Pulmonary artery endothelial cell (primary cell): Measurements from ENCODE around the gene VPS35. TPM values are rescaled to one million over a fixed set of nuclear protein-coding genes. Genes with fewer than 3 reads are reported as not detected.
"Not testable (repeated sequence)": the region's sequence is repeated elsewhere in the genome, so short reads cannot be mapped to it uniquely, and the experiment has no call there.

ENCODE experiments used
- DNase-seq: peaks from one replicate; pipeline ENCODE4 v3.0.0-alpha.2; 2011; ENCODE audit warnings: low read depth, low spot score
- total RNA-seq: library from RNA; depleted of rRNA; stranded (reverse); fragments of >200 nt; gene quantifications from 2 replicates; pipeline ENCODE4 v1.2.3, GENCODE V29; 2014

The VPS35 gene
- total RNA-seq, 1 donor from 2014 or later, result 72.3 TPM

- DNase-seq, result no peak
Measured at GRCh38 chr16:46713634-46714033, 24.7 kb upstream of the VPS35 start.

- DNase-seq, result no peak
Measured at GRCh38 chr16:46712911-46713310, 23.9 kb upstream of the VPS35 start.

- DNase-seq, result no peak
Measured at GRCh38 chr16:46711106-46712058, 22.4 kb upstream of the VPS35 start.

DNA sequence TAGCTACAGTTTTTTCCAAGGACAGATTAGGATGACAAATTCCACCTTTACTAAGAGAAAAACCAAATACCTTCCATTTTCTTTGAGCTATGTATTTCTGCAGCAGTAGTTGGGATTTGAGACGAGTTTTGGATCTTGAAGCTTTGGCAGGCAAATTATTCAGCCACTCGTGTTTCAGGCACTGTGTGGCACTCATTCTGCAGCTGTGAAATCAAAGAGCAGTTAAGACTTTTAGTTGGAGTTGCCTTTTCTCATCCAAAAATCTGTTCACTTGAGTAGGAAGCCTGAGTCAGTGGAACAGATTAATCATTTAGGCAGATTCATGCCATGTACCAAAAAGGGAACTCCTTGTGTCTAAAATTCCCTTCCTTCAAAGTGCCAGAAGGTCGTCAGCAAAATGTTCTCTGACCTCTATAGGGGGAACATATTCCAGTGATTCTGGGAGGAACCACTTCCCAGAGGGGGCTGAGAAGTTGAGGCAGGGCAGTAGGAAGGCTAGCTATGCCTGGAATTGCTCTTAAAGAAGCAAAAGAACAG, 20.6 kb upstream of the VPS35 start:
- DNase-seq, result no peak

- DNase-seq, result no peak
Measured at GRCh38 chr16:46706642-46707041, 17.7 kb upstream of the VPS35 start.

DNA sequence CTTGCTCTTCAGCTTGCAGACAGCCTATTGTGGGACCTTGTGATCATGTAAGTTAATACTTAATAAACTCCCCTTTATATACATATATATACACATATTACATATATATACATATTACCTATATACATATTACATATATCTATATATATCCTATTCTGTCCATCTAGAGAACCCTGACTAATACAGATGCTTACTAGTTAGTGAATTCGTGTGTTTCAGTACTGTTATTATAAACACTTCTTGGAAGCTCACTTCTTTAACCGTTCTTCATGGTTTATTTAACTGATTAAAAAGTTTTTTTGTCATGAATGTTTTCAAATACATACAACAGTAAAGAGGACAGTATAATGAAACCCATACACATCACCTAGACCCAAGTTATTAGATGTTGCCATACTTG, 13.1 kb upstream of the VPS35 start:
- DNase-seq, result no peak

DNA sequence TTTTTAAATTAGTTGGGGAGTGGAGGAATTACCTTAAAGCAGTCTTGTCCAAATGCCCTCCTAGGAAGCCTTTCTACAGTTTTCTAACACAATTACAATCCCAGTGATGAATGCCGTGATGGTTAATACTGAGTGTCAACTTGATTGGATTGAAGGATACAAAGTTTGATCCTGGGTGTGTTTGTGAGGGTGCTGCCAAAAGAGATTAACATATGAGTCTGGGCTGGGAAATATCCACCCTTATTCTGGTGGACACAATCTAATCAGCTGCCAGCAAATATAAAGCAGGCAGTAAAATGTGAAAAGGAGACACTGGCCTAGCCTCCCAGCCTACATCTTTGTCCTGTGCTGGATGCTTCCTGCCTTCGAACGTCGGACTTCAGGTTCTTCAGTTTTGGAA, 12.6 kb upstream of the VPS35 start:
- no peak for DNase-seq

GRCh38 chr16:46700048-46700447, 11.1 kb upstream of the VPS35 start:
- DNase-seq, result no peak

GRCh38 chr16:46696957-46697356, 8.0 kb upstream of the VPS35 start:
- no peak for DNase-seq

DNA sequence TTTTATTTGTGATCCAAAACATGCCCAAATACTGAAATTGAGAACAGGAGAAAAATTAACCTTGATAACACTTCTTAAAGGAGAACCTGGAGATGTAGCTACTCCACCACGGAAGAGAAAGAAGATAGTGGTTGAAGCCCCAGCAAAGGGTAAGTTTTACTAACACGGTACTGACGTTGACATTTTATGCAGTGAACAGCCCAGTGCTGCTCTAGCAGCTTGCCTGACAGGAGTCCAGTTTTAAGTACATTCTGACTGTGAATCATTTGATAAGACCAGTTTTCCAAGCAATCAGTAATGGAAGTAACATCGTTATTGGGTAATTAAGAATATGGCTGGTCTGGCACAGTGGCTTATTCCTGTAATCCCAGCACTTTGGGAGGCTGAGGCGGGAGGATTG, 7.0 kb upstream of the VPS35 start:
- DNase-seq, result no peak

DNA sequence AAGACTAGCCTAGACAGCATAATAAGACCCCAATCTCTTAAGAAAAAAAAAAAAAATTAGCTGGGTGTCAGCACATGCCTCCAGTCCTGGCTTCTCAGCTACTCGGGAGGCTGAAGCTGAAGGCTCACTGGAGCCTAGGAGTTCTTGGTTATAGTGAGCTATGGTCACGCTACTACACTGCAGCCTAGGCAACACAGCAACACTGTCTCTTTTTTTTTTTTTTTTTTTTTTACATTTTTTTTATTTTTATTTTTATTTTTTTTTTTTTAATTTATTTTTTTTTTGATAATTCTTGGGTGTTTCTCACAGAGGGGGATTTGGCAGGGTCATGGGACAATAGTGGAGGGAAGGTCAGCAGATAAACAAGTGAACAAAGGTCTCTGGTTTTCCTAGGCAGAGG, 4.6 kb upstream of the VPS35 start:
- no peak for DNase-seq

DNA sequence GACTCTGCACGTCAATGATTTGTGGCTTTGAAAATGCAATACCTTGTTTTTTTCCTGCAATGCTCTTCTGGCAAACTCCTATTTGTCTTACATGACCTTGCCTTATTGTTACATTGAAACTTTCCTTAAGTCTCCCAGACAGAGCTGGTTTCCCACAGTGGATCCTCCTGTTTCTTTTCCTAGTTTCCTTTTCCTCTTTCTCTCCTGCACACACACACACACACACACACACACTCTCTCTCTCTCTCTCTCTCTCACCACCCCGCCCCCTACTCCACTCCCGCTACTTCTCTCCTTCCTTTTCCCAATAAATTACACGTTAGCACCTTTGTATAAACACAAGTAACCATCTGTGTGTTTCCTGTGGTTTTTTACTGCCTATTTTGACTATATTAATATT, 2.7 kb upstream of the VPS35 start:
- DNase-seq, result no peak

DNA sequence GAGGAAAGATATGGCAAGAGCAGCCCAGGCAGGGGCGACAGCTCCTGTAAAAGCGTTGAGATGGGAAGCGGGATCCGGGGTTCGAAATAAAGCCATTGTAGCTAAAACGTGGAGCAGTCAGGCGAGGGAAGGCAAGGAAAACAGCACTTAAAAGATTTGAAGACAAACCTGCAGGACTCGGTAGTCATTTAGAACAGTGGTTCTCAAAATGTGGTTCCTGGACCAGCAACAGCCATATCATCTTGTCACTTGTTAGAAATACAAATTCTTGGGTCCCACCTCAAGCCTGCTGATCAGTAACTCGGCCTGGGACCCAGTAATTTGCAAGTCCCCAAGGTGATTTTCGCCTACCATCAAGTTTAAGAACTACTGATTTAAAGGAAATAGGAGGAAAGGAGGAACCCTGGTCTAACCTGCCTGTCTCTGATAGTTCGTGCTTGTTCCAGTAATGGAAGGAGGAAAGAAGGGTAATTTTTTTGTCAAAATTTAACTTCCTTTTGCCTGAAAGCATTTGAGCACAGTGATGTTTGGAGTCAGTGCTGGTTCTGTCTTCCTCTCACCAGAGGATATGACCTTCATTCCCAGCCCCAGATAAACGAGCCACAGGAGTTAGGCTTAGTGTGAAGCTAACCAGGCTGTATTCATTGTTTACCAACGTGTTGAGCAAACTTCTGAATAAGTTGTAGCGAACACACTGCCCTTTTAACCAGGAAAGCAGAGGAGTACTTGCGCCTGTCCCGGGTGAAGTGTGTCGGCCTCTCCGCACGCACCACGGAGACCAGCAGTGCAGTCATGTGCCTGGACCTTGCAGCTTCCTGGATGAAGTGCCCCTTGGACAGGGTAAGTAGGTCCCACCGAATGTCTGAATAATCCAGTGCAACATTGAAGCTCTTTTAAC, 1.6 kb upstream of the VPS35 start:
- DNase-seq, result no peak

- DNase-seq, result peak; percentile 81
Measured at GRCh38 chr16:46689365-46690280, 645 bp upstream of the VPS35 start, which contains the start of gene ORC6. Gene ORC6, plus strand, starts transcription at chr16:46689659. Its CDS starts 47 bp downstream, at chr16:46689706.

GRCh38 chr16:46688101-46688653, 801 bp downstream of the VPS35 start:
- no peak for DNase-seq

DNA sequence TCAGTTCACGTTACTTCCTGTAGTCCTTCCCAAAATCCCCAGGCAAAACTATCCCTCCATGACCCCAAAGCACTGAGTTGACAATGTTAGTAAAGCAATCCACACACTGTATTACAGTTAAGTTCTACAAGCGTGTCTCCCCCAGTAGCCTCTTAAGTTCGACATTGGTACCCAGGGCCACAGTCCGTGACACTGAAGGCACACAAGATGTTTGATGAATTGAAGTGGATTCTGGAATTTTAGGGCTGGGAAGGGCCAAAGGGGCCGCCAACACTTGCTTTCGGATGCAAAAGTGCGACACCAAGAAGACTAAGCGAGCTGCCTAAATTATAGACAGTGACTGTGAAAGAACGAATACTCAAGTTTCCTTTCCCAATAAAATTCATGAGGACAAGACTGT, 1.5 kb downstream of the VPS35 start:
- no peak for DNase-seq

DNA sequence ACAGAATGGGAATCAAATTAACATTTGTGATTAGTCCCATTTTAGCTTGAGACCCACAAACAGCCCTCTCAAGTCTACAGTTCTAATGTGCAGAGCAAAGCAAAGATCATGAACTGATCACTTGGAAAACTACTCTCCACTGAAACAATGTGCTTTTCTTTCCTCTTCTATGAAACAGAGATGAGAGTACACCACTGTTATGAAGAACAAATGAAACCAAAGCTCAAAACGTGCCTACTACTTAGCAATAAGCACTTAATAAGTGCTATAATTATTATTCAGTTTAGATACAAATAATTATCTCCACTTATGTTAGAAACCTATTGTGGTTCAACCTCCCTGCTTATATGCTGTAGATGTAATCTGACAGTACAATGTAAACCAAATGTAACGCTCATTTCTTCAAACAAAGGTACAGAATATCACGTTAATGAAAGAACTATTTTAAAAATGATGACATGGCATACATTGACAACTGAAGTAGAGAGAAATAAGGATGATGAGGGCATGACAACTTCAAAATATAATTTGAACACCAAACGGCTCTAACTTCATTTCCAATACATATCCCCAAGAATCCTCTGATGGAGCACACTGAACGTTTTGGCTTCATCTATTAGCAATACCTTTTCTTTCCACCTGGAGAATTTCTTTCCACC, 2.0 kb downstream of the VPS35 start:
- no peak for DNase-seq

GRCh38 chr16:46681867-46682266, 7.1 kb downstream of the VPS35 start:
- not testable (repeated sequence) for DNase-seq

- not testable (repeated sequence) for DNase-seq
Measured at GRCh38 chr16:46677943-46678342, 11.0 kb downstream of the VPS35 start.
